ENCODE results near the gene BAMBI. TPM values are rescaled to one million over a fixed set of nuclear protein-coding genes. Genes with fewer than 3 reads are reported as not detected.

BAMBI gene
- total and polyA plus RNA-seq, 7 donors: 0.87 to 5.3 (median 3.6) TPM

GRCh38 chr10:28687683-28688001 is 10.3 kb downstream of the BAMBI start:
- H3K4me1 ChIP-seq: peaks cover 0 to 4% (median 0%) of the 10 kb centered on the region in 4 donors
- no peak overlapping the region for H3K4me3 ChIP-seq
- TF ChIP-seq, protein P1, sequence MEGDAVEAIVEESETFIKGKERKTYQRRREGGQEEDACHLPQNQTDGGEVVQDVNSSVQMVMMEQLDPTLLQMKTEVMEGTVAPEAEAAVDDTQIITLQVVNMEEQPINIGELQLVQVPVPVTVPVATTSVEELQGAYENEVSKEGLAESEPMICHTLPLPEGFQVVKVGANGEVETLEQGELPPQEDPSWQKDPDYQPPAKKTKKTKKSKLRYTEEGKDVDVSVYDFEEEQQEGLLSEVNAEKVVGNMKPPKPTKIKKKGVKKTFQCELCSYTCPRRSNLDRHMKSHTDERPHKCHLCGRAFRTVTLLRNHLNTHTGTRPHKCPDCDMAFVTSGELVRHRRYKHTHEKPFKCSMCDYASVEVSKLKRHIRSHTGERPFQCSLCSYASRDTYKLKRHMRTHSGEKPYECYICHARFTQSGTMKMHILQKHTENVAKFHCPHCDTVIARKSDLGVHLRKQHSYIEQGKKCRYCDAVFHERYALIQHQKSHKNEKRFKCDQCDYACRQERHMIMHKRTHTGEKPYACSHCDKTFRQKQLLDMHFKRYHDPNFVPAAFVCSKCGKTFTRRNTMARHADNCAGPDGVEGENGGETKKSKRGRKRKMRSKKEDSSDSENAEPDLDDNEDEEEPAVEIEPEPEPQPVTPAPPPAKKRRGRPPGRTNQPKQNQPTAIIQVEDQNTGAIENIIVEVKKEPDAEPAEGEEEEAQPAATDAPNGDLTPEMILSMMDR (IDR thresholded peaks at IDR 0.05): no peak
- TF ChIP-seq EP300 (IDR thresholded peaks at IDR 0.05) (no peak), POLR2AphosphoS5 (IDR thresholded peaks at IDR 0.05) (no peak), POLR2A (IDR thresholded peaks at IDR 0.05) (no peak)
- no peaks in the 10 kb centered on the region for H3K9me3 ChIP-seq
- no peak for DNase-seq
- H3K36me3 ChIP-seq: no peaks in the 10 kb centered on the region
- H3K27me3 ChIP-seq: no peaks in the 10 kb centered on the region
- intact Hi-C loops (cut with DNase I): no loop called here
- 78 to 86% methylated on average over 3 of the region's 3 CpGs for WGBS, 2 donors
- no peak overlapping the region for H3K27ac ChIP-seq

GRCh38 chr10:28690545-28690944 is 13.2 kb downstream of the BAMBI start:
- Histone ChIP-seq H3K27ac (no peak overlapping the region), H3K4me3 (no peak overlapping the region), H3K9me3 (no peaks in the 10 kb centered on the region), H3K36me3 (no peaks in the 10 kb centered on the region), H3K4me1 (peaks cover 0 to 4% (median 0%) of the 10 kb centered on the region in 4 donors), H3K27me3 (no peaks in the 10 kb centered on the region)
- TF ChIP-seq POLR2AphosphoS5 (IDR thresholded peaks at IDR 0.05) (no peak), POLR2A (IDR thresholded peaks at IDR 0.05) (no peak), EP300 (IDR thresholded peaks at IDR 0.05) (no peak)
- TF ChIP-seq, protein P1 (IDR thresholded peaks at IDR 0.05): no peak
- no peak for DNase-seq
- 67 to 76% methylated on average over 2 of the region's 2 CpGs for WGBS, 2 donors
- intact Hi-C loops (cut with DNase I): no loop called here

DNA sequence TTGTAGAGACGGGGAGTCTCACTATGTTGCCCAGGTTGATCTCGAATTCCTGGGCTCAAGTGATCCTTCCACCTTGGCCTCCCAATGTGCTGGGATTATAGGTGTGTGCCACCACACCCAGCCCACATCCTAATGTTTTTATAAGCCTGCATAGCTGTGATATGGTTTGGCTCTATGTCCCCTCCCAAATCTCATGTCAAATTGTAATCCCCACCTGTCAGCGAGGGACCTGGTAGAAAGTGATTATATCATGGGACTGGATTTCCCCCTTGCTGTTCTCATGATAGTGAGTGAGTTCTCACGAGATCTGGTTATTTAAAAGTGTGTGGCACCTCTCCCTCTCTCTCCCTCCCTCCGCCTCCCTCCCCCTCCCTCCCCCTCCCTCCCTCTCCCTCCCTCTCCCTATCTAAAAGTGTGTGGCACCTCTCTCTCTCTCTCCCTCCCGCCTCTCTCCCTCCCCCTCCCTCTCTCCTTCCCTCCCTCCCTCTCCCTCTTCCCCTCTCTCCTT is 13.9 kb downstream of the BAMBI start:
- WGBS, 2 donors: 68 to 69% methylated on average over 5 to 6 of the region's 6 CpGs

GRCh38 chr10:28692050-28692449 is 14.7 kb downstream of the BAMBI start:
- Histone ChIP-seq H3K4me3 (no peak overlapping the region), H3K4me1 (peaks cover 0 to 4% (median 0%) of the 10 kb centered on the region in 4 donors), H3K27me3 (no peaks in the 10 kb centered on the region), H3K9me3 (no peaks in the 10 kb centered on the region), H3K27ac (no peak overlapping the region), H3K36me3 (no peaks in the 10 kb centered on the region)
- intact Hi-C loops (cut with DNase I): no loop called here
- WGBS, 2 donors: 89 to 93% methylated on average over 3 of the region's 3 CpGs
- DNase-seq: no peak
- TF ChIP-seq, protein P1 (IDR thresholded peaks at IDR 0.05): no peak
- TF ChIP-seq POLR2AphosphoS5 (IDR thresholded peaks at IDR 0.05) (no peak), EP300 (IDR thresholded peaks at IDR 0.05) (no peak), POLR2A (IDR thresholded peaks at IDR 0.05) (no peak)

More for the DNA sequence above, 13.9 kb downstream of the BAMBI start:
- Histone ChIP-seq H3K27ac (no peak overlapping the region), H3K4me3 (no peak overlapping the region), H3K9me3 (no peaks in the 10 kb centered on the region), H3K36me3 (no peaks in the 10 kb centered on the region), H3K4me1 (peaks cover 0 to 4% (median 0%) of the 10 kb centered on the region in 4 donors), H3K27me3 (no peaks in the 10 kb centered on the region)
- intact Hi-C loops (cut with DNase I): no loop called here
- no peak for DNase-seq
- no peak for TF ChIP-seq EP300 (IDR thresholded peaks at IDR 0.05)
- TF ChIP-seq, protein P1 (IDR thresholded peaks at IDR 0.05): no peak
- TF ChIP-seq POLR2A (IDR thresholded peaks at IDR 0.05): no peak
- no peak for TF ChIP-seq POLR2AphosphoS5 (IDR thresholded peaks at IDR 0.05)

DNA sequence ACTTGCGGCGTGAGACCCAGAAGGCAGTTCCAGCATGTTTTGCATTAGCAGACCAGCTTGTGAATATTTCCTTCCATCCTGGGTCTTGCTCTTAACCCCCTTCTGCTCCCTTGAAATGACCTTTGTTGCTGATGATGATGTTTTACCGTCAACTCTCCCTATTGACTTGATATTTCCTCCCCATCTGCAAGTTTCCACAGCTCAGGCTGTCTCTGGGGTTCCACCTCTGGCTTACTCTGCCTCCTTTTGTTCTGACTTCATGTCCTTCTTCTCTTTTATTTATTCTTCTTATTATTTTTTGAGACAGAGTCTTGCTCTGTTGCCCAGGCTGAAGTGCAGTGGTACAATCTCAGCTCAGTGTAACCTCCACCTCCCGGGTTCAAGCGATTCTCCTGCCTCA is 17.2 kb downstream of the BAMBI start:
- Histone ChIP-seq H3K9me3 (no peaks in the 10 kb centered on the region), H3K4me3 (no peak overlapping the region), H3K36me3 (no peaks in the 10 kb centered on the region), H3K27me3 (no peaks in the 10 kb centered on the region), H3K27ac (no peak overlapping the region), H3K4me1 (no peaks in the 10 kb centered on the region)
- WGBS, 2 donors: 92 to 93% methylated on average over 5 of the region's 5 CpGs
- DNase-seq: no peak
- intact Hi-C loops (cut with DNase I): no loop called here
- TF ChIP-seq, protein P1 (IDR thresholded peaks at IDR 0.05): no peak
- TF ChIP-seq EP300 (IDR thresholded peaks at IDR 0.05) (no peak), POLR2AphosphoS5 (IDR thresholded peaks at IDR 0.05) (no peak), POLR2A (IDR thresholded peaks at IDR 0.05) (no peak)

Measured in sigmoid colon (tissue), 7 donors.